ENCODE measurements around the gene AADACL4.

AADACL4 gene

GRCh38 chr1:12603224-12603623, 40.7 kb upstream of the AADACL4 start:
- no peak for DNase-seq (ENCODE audit: low read depth)
- no peak overlapping the region for H3K4me3 ChIP-seq (ENCODE audit: control insufficient read depth, low read depth, low read length)
- no peak for TF ChIP-seq CTCF (conservative IDR thresholded peaks at IDR 0.05; ENCODE audit: control insufficient read depth, insufficient read depth, low read depth, low read length)

- H3K4me3 ChIP-seq (ENCODE audit: control insufficient read depth, low read depth, low read length): no peak overlapping the region
- TF ChIP-seq CTCF (conservative IDR thresholded peaks at IDR 0.05; ENCODE audit: control insufficient read depth, insufficient read depth, low read depth, low read length): no peak
- peak; percentile 98 for DNase-seq (ENCODE audit: low read depth)
Measured at GRCh38 chr1:12604114-12604874, 39.6 kb upstream of the AADACL4 start.

- no peak for TF ChIP-seq CTCF (conservative IDR thresholded peaks at IDR 0.05; ENCODE audit: control insufficient read depth, insufficient read depth, low read depth, low read length)
- DNase-seq (ENCODE audit: low read depth): no peak
- no peak overlapping the region for H3K4me3 ChIP-seq (ENCODE audit: control insufficient read depth, low read depth, low read length)
Measured at GRCh38 chr1:12604986-12605385, 38.9 kb upstream of the AADACL4 start.

- H3K4me3 ChIP-seq (ENCODE audit: control insufficient read depth, low read depth, low read length): no peak overlapping the region
- DNase-seq (ENCODE audit: low read depth): no peak
- TF ChIP-seq CTCF (conservative IDR thresholded peaks at IDR 0.05; ENCODE audit: control insufficient read depth, insufficient read depth, low read depth, low read length): no peak
Measured at GRCh38 chr1:12607263-12607662, 36.6 kb upstream of the AADACL4 start.

GRCh38 chr1:12608311-12608957, 35.5 kb upstream of the AADACL4 start:
- no peak overlapping the region for H3K4me3 ChIP-seq (ENCODE audit: control insufficient read depth, low read depth, low read length)
- no peak for DNase-seq (ENCODE audit: low read depth)
- no peak for TF ChIP-seq CTCF (conservative IDR thresholded peaks at IDR 0.05; ENCODE audit: control insufficient read depth, insufficient read depth, low read depth, low read length)

GRCh38 chr1:12609469-12610003, 34.3 kb upstream of the AADACL4 start:
- no peak for TF ChIP-seq CTCF (conservative IDR thresholded peaks at IDR 0.05; ENCODE audit: control insufficient read depth, insufficient read depth, low read depth, low read length)
- no peak for DNase-seq (ENCODE audit: low read depth)
- H3K4me3 ChIP-seq (ENCODE audit: control insufficient read depth, low read depth, low read length): no peak overlapping the region
